A549 (cell line): ENCODE data around the gene SETD2.

Experiments
- CHD2 ChIP-seq: fragments of 150-350 bp; IDR thresholded peaks from 2 replicates; pipeline ENCODE4 v1.6.1; 2014; ENCODE audit warnings: low read length; ENCODE audit not compliant: partially characterized antibody
- PBX3 ChIP-seq: IDR thresholded peaks from 2 replicates; pipeline ENCODE4 v1.6.1; 2012
- POLR2AphosphoS2 ChIP-seq: conservative IDR thresholded peaks from 2 replicates; pipeline ENCODE4 v1.6.1; 2012; ENCODE audit warnings: low read length, improper control_type of control experiment, inconsistent platforms

- no peak for TF ChIP-seq CHD2
- TF ChIP-seq PBX3, result no peak
- no peak for TF ChIP-seq POLR2AphosphoS2
Measured at GRCh38 chr3:47151836-47152235, 12.1 kb downstream of the SETD2 start.
